ENCODE results near the gene DUOXA2. TPM values are rescaled to one million over a fixed set of nuclear protein-coding genes. Genes with fewer than 3 reads are reported as not detected.

DUOXA2 gene
- total and polyA plus RNA-seq, 8 donors: 0.11 to 0.25 (median 0.18) TPM; not detected in 3

GRCh38 chr15:45091161-45091560, 23.0 kb upstream of the DUOXA2 start:
- no peak for TF ChIP-seq CTCF (IDR thresholded peaks at IDR 0.05)
- DNase-seq (no peak), ATAC-seq (no peak)
- Histone ChIP-seq H3K9me3 (no peaks in the 10 kb centered on the region), H3K4me1 (no peaks in the 10 kb centered on the region), H3K27me3 (peaks cover 0 to 17% of the 10 kb centered on the region in 2 donors), H3K27ac (no peak overlapping the region), H3K4me3 (no peak overlapping the region), H3K36me3 (no peaks in the 10 kb centered on the region)
- intact Hi-C loops (cut with DNase I): no loop called here

- no peaks in the 10 kb centered on the region for H3K36me3 ChIP-seq
- H3K27ac ChIP-seq: no peak overlapping the region
- ATAC-seq: no peak
- intact Hi-C loops (cut with DNase I): no loop called here
- no peak for DNase-seq
- H3K9me3 ChIP-seq: no peaks in the 10 kb centered on the region
- peaks cover 0 to 17% of the 10 kb centered on the region in 2 donors for H3K27me3 ChIP-seq
- no peaks in the 10 kb centered on the region for H3K4me1 ChIP-seq
- TF ChIP-seq CTCF (IDR thresholded peaks at IDR 0.05): no peak
- no peak overlapping the region for H3K4me3 ChIP-seq
Measured at GRCh38 chr15:45091576-45091975, 22.6 kb upstream of the DUOXA2 start.

- intact Hi-C loops (cut with DNase I): no loop called here
- Histone ChIP-seq H3K27me3 (peaks cover 0 to 11% of the 10 kb centered on the region in 2 donors), H3K36me3 (no peaks in the 10 kb centered on the region), H3K4me3 (no peak overlapping the region), H3K9me3 (no peaks in the 10 kb centered on the region), H3K4me1 (no peaks in the 10 kb centered on the region), H3K27ac (no peak overlapping the region)
- DNase-seq (no peak), ATAC-seq (no peak)
- no peak for TF ChIP-seq CTCF (IDR thresholded peaks at IDR 0.05)
Measured at GRCh38 chr15:45093013-45093412, 21.1 kb upstream of the DUOXA2 start.

- H3K4me1 ChIP-seq: no peaks in the 10 kb centered on the region
- no peak overlapping the region for H3K27ac ChIP-seq
- H3K36me3 ChIP-seq: no peaks in the 10 kb centered on the region
- intact Hi-C loops (cut with DNase I): no loop called here
- DNase-seq: peak in 1 of 4 donors; percentile 10
- H3K4me3 ChIP-seq: no peak overlapping the region
- H3K27me3 ChIP-seq: peaks cover 0 to 5% of the 10 kb centered on the region in 2 donors
- ATAC-seq: no peak
- no peaks in the 10 kb centered on the region for H3K9me3 ChIP-seq
- TF ChIP-seq CTCF (IDR thresholded peaks at IDR 0.05): no peak
Measured at GRCh38 chr15:45093622-45094357, 20.3 kb upstream of the DUOXA2 start.

GRCh38 chr15:45094358-45094730, 19.8 kb upstream of the DUOXA2 start:
- DNase-seq (peak in 1 of 4 donors; percentile 21), ATAC-seq (no peak)
- no peak for TF ChIP-seq CTCF (IDR thresholded peaks at IDR 0.05)
- Histone ChIP-seq H3K27me3 (peaks cover 0 to 2% of the 10 kb centered on the region in 2 donors), H3K4me1 (no peaks in the 10 kb centered on the region), H3K9me3 (no peaks in the 10 kb centered on the region), H3K27ac (no peak overlapping the region), H3K4me3 (no peak overlapping the region), H3K36me3 (no peaks in the 10 kb centered on the region)
- intact Hi-C loops (cut with DNase I): no loop called here

All from left lung (tissue), 10 donors.